Heart right ventricle (tissue), 16 donors: Measurements from ENCODE around the gene DCDC2C. TPM values are rescaled to one million over a fixed set of nuclear protein-coding genes. Genes with fewer than 3 reads are reported as not detected.
A peak's percentile ranks its signal among the peaks of the same experiment; 100 is the strongest.

Source experiments
- ATAC-seq, 8 donors: fragments of 200-7000 bp; cut with Tn5 transposase; one replicate each; pipeline ENCODE4 v1.9.1; 2020; ENCODE audit warnings: mild to moderate bottlenecking in 8 of 8, moderate library complexity in 8 of 8, moderate number of reproducible peaks in 1 of 8
- DNase-seq, 2 donors: peaks; one replicate each; pipeline ENCODE4 v3.0.0-alpha.2; 2020
- H3K27ac ChIP-seq, 10 donors: fragments of 200-600 bp; sonication (generic) in 2 of 10; one replicate each; pipeline versions ENCODE4 v1.5.0 to v1.8.0; 2020 to 2022; ENCODE audit warnings: mild to moderate bottlenecking in 3 of 10
- H3K27me3 ChIP-seq, 7 donors: fragments of 200-600 bp; one replicate each; pipeline ENCODE4 v1.8.0; 2021 to 2022; ENCODE audit warnings: mild to moderate bottlenecking in 2 of 7
- H3K36me3 ChIP-seq, 9 donors: fragments of 200-600 bp; sonication (generic) in 1 of 9; one replicate each; pipeline versions ENCODE4 v1.5.0 to v1.8.0; 2020 to 2022; ENCODE audit warnings: mild to moderate bottlenecking in 2 of 9
- H3K4me1 ChIP-seq, 9 donors: fragments of 200-600 bp; sonication (generic) in 1 of 9; one replicate each; pipeline versions ENCODE4 v1.5.0 to v1.8.0; 2020 to 2022; ENCODE audit warnings: mild to moderate bottlenecking in 4 of 9
- H3K4me3 ChIP-seq, 10 donors: fragments of 200-600 bp; sonication (generic) in 2 of 10; one replicate each; pipeline versions ENCODE4 v1.5.0 to v1.8.0; 2020 to 2022; ENCODE audit warnings: mild to moderate bottlenecking in 7 of 10, moderate library complexity in 2 of 10
- H3K9me3 ChIP-seq, 11 donors: fragments of 200-600 bp in 10 of 11; sonication (generic) in 2 of 11; one replicate each; pipeline versions ENCODE4 v1.5.0 to v1.8.0; 2013 to 2022; ENCODE audit warnings: mild to moderate bottlenecking in 2 of 11, control low read depth in 1 of 11, moderate library complexity in 1 of 11
- CTCF ChIP-seq, 9 donors: fragments of 200-600 bp; sonication (generic) in 2 of 9; IDR thresholded peaks; one replicate each; pipeline versions ENCODE4 v1.5.0 to v1.8.0; 2021 to 2022; ENCODE audit warnings: antibody characterized with exemption in 9 of 9, mild to moderate bottlenecking in 5 of 9, moderate library complexity in 1 of 9
- WGBS, 2 donors: extraction: QIAGEN DNeasy Blood & Tissue Kit; methylation state at CpG; one replicate each; pipeline ENCODE4 v1.1.7; 2013; ENCODE audit warnings: inconsistent platforms in 1 of 2; 5-methylcytosine and 5-hydroxymethylcytosine counted together
- intact Hi-C, 10 donors: fragments of 100-400 bp; cut with DNase I; formaldehyde crosslinking; loops; one replicate each; pipeline versions ENCODE4 v1.11.1 to v1.14.2; 2022
- polyA plus RNA-seq, 2 donors: library from polyadenylated mRNA; stranded (reverse); fragments of 200-250 nt; gene quantifications; one replicate each; pipeline ENCODE4 v1.2.3, GENCODE V29; 2013
- total RNA-seq, 10 donors: library from RNA; stranded (reverse); fragmentation: NEBNext Ultra II Directional in 3 of 10; extraction: Animal tissue kit (Norgen Biotek cat#: 25700) in 3 of 10; gene quantifications; one replicate each; pipeline versions ENCODE4 v1.2.1 to v1.2.4, GENCODE V29; 2021 to 2023
- donor health status: Arrhythmogenic right ventricular cardiomyopathy.
- donor health status: ischemic (EF 13 %, LVEDD 7.1; RV severe dilation, severe dysfunction).
- donor health status: healthy with polysubstance abuse.
- donor health status: DM: no; HTN: yes; CAD: no.
- donor health status: DM: no; HTN: no; CAD: no.
- donor health status: ischemic (EF 25% LVEDD 6.9; RV normal size, moderate dysfunction).
- donor health status: ischemic (EF 25% LVEDD 5.7; RV mildly dilated, moderate dysfunction).
- donor health status: healthy.
- donor health status: DM: yes; HTN: yes; CAD: no.
- donor health status: Ischemic cardiomyopathy.
- donor health status: ischemic (EF 35%, LVEDD 5.7; RV mildly dilated, moderate dysfunction).
- donor health status: nonischemic (EF 11% LVEDD 7.7; RV severe dilation, severe dysfunction).
- donor health status: DM: yes; HTN: yes; CAD: no.
- donor health status: PGD.
- donor health status: ischemic (EF 29% LVEDD 5.4; RV normal size, mild dysfunction).
- donor health status: nonischemic (EF 23%, LVEDD 6.1; RV moderate dilation, normal function).

Gene DCDC2C
- total and polyA plus RNA-seq, 12 donors, result 0.66 TPM; not detected in 11

DNA sequence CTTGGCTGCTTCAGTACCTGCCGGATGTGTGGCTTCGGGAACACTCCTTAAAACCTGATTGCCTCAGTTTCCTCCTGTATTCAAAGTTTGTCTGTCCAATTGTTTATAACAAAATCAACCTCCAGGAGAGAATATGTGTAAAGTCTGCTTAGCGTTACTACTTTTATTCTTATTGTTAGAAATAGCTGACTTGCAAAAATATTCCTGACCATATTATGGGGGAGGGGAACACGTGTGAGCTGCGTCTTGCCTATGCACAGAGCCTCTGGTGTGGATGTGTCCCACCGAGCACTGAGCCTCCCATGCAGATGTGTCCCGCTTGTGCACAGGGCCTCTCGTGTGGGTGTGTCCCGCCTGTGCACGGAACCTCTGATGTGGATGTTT lies 82.5 kb downstream of the DCDC2C start:
- Histone ChIP-seq H3K9me3 (no peaks in the 10 kb centered on the region), H3K27me3 (peaks cover 0 to 14% (median 4%) of the 10 kb centered on the region in 7 donors), H3K27ac (no peak overlapping the region), H3K4me1 (no peaks in the 10 kb centered on the region), H3K4me3 (no peak overlapping the region), H3K36me3 (no peaks in the 10 kb centered on the region)
- WGBS, 2 donors, result 83 to 88% methylated on average over 10 of the region's 10 CpGs
- ATAC-seq (no peak), DNase-seq (no peak)
- intact Hi-C loops, result no loop called here
- no peak for TF ChIP-seq CTCF (IDR thresholded peaks at IDR 0.05)

DNA sequence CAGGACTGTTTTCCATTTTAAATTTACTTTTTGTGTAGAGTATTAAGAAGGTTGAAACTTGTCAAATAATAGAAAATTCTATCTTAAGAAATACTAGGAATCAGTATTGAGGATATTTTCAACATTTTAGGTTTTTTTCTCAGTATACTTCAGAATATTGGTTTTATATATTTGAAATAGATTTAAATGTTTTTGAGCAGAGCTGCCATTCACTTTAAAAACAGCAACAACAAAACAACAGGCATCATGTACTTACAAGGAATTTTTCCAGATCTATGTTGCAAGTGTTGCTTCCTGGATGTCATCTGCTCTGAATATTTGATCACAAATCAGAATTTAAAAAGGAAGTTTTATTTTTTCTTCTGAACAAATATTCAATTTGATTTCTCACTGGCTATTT lies 84.4 kb downstream of the DCDC2C start:
- no peak for DNase-seq
- Histone ChIP-seq H3K27ac (no peak overlapping the region), H3K4me3 (no peak overlapping the region), H3K9me3 (no peaks in the 10 kb centered on the region), H3K27me3 (peaks cover 0 to 14% (median 4%) of the 10 kb centered on the region in 7 donors), H3K4me1 (no peaks in the 10 kb centered on the region), H3K36me3 (no peaks in the 10 kb centered on the region)
- TF ChIP-seq CTCF (IDR thresholded peaks at IDR 0.05), result no peak
- ATAC-seq, result no peak
- intact Hi-C loops, result no loop called here

DNA sequence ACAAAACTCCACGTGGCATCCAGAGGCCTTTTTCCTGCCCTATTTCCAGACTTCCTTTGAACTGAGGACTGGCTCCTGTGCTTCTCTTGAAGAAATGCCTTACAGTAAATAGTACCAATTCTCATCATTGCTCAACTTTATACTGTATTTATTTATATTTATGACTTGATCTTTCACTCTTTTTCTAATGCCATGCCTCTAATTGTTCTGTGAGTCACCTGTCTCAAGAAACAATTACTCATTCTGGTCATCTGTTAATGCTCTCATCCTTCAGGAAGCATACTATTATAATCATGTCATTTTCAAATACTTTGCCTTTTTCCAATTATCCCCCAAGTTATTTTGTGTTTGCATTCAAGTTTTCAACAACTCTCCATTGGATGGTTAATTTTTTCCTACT lies 85.9 kb downstream of the DCDC2C start:
- Histone ChIP-seq H3K4me3 (no peak overlapping the region), H3K27me3 (peaks cover 0 to 14% (median 4%) of the 10 kb centered on the region in 7 donors), H3K27ac (no peak overlapping the region), H3K36me3 (no peaks in the 10 kb centered on the region), H3K9me3 (no peaks in the 10 kb centered on the region), H3K4me1 (no peaks in the 10 kb centered on the region)
- no peak for TF ChIP-seq CTCF (IDR thresholded peaks at IDR 0.05)
- intact Hi-C loops, result no loop called here
- DNase-seq (no peak), ATAC-seq (no peak)
- WGBS, 2 donors, result 23 to 52% methylated on average over 1 of the region's 1 CpG

DNA sequence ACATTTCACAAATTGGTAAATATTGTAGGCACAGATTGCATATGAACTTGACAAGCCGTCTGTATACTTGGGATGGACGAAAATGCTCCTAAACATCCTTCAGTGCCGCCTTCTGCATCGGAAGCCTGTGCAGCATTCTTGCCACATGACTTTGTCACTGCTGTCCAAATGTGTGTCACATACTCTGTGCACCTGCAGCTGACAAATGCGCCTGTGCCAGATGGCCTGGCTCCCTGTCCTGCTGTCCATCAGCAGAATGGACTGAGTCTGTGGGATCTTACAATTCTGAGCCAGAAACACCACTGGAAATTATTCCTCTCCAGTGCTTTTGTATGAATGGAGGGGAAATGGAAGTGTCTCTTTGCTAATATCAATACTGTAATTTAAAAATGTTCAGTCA lies 89.9 kb downstream of the DCDC2C start:
- intact Hi-C loops, result no loop called here
- Histone ChIP-seq H3K9me3 (no peaks in the 10 kb centered on the region), H3K27me3 (peaks cover 0 to 4% (median 0%) of the 10 kb centered on the region in 7 donors), H3K36me3 (no peaks in the 10 kb centered on the region), H3K27ac (no peak overlapping the region), H3K4me1 (no peaks in the 10 kb centered on the region), H3K4me3 (no peak overlapping the region)
- no peak for TF ChIP-seq CTCF (IDR thresholded peaks at IDR 0.05)
- peak in 2 of 8 donors; percentile 38 to 84 for ATAC-seq
- 76 to 84% methylated on average over 5 of the region's 5 CpGs for WGBS, 2 donors
- peak in 1 of 2 donors; percentile 21 for DNase-seq
